Lower leg skin (tissue), 4 donors: ENCODE results near the gene DTWD1. TPM values are rescaled to one million over a fixed set of nuclear protein-coding genes. Genes with fewer than 3 reads are reported as not detected.

ENCODE experiments used
- DNase-seq, 2 donors: peaks; one replicate each; pipeline ENCODE4 v3.0.0-alpha.2; 2019; ENCODE audit warnings: low spot score in 2 of 2
- H3K4me3 ChIP-seq: fragments of 200-600 bp; sonication (generic); 2 replicates; pipeline ENCODE4 v1.5.1; 2017; ENCODE audit warnings: mild to moderate bottlenecking, low read depth; ENCODE audit not compliant: poor library complexity, severe bottlenecking
- CTCF ChIP-seq, 3 donors: fragments of 450-650 bp; IDR thresholded peaks; one replicate each; pipeline ENCODE4 v1.5.1; 2016; ENCODE audit warnings: antibody characterized with exemption in 3 of 3, mild to moderate bottlenecking in 3 of 3, moderate library complexity in 2 of 3
- POLR2A ChIP-seq, 2 donors: fragments of 450-650 bp; IDR thresholded peaks; one replicate each; pipeline ENCODE4 v1.6.1; 2016 to 2017; ENCODE audit warnings: antibody characterized with exemption in 2 of 2, mild to moderate bottlenecking in 1 of 2, moderate library complexity in 1 of 2
- WGBS, 2 donors: methylation state at CpG; one replicate each; pipeline ENCODE4 v1.1.5; 2018; 5-methylcytosine and 5-hydroxymethylcytosine counted together
- intact Hi-C: fragments of 100-400 bp; cut with DNase I; formaldehyde crosslinking; loops from one replicate; pipeline ENCODE4 v1.15.0; 2023; ENCODE audit warnings: low total_unique reads
- total RNA-seq, 4 donors: library from RNA; depleted of rRNA; stranded (reverse); fragments of >200 nt; gene quantifications; one replicate each; pipeline ENCODE4 v1.1.0, GENCODE V29; 2016

DTWD1 gene
- total RNA-seq, 4 donors from 2014 or later, result 12.1 to 23.0 (median 19.9) TPM

DNA sequence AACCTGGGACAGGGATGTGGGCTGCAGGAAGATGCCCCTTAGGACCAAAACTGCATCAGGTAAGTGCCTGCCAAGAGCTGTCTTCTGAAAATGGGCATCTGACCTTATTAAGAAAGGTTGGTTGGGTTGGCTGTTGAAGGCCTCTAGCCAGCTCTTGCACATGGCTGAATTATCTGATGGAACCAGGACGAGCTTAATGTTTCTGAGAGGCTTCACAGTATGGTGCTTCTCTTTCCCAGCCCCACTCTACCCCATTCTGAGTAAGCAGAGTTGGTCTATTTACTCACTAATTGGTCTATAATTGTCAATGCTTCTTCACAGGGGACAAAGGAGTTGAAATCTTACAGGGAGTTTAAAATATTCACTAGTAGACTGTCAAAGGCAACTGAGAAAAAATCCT, 48.4 kb downstream of the DTWD1 start:
- intact Hi-C loops, result no loop called here
- TF ChIP-seq POLR2A (IDR thresholded peaks at IDR 0.05) (no peak), CTCF (IDR thresholded peaks at IDR 0.05) (no peak)
- 82 to 93% methylated on average over 1 of the region's 1 CpG for WGBS, 2 donors
- DNase-seq, result no peak
- no peak overlapping the region for H3K4me3 ChIP-seq

DNA sequence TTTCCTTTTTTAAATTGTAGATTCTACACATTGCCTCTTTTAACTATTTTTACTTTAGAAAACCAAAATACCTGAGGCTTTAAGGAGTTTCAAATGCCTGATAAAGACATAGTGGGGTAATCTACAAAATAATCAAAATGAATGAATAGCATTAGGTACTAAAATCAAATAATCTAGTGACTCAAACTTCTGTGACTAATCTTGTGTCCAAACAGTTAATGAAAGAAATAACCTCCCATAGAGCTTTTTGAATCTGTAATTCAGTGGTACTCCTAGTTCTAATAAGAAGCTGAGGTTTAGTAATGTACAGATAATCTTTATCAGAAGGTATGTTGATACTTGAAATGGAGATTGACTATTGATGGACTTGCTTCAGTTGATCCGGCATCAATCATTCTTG, 53.0 kb downstream of the DTWD1 start:
- TF ChIP-seq CTCF (IDR thresholded peaks at IDR 0.05), result no peak
- TF ChIP-seq POLR2A (IDR thresholded peaks at IDR 0.05), result no peak
- H3K4me3 ChIP-seq, result no peak overlapping the region
- no peak for DNase-seq
- intact Hi-C loops, result no loop called here
- WGBS, 2 donors, result 74 to 78% methylated on average over 1 of the region's 1 CpG

GRCh38 chr15:49674370-49674769, 53.5 kb downstream of the DTWD1 start:
- intact Hi-C loops, result no loop called here
- WGBS, 2 donors, result 49 to 61% methylated on average over 1 of the region's 1 CpG
- H3K4me3 ChIP-seq, result no peak overlapping the region
- DNase-seq, result no peak
- TF ChIP-seq CTCF (IDR thresholded peaks at IDR 0.05) (no peak), POLR2A (IDR thresholded peaks at IDR 0.05) (no peak)

GRCh38 chr15:49675041-49675440, 54.2 kb downstream of the DTWD1 start:
- no peak overlapping the region for H3K4me3 ChIP-seq
- no peak for DNase-seq
- intact Hi-C loops, result no loop called here
- TF ChIP-seq POLR2A (IDR thresholded peaks at IDR 0.05), result no peak
- no peak for TF ChIP-seq CTCF (IDR thresholded peaks at IDR 0.05)

DNA sequence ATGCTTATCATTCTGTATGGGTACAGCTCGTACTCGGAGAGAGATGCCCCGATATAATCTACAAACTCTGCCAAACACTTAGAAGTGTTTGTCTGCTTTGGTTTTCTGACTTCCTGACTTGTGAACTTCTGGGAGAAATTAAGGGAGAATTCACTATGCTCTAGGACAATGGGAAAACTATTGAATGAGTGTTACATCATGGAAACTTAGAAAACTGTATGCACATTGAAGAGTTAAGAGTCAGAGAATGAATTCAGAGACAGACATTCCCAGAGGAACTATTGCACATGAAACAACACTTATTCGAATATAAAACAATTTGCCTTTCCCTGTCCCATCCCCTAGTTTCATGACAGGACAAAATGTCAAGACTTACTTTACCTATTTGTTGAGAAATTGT, 57.8 kb downstream of the DTWD1 start:
- intact Hi-C loops, result no loop called here
- WGBS, 2 donors, result 64 to 72% methylated on average over 4 of the region's 4 CpGs
- no peak for DNase-seq
- H3K4me3 ChIP-seq, result no peak overlapping the region
- TF ChIP-seq CTCF (IDR thresholded peaks at IDR 0.05) (no peak), POLR2A (IDR thresholded peaks at IDR 0.05) (no peak)

GRCh38 chr15:49686599-49686998, 65.8 kb downstream of the DTWD1 start:
- intact Hi-C loops, result no loop called here
- TF ChIP-seq CTCF (IDR thresholded peaks at IDR 0.05), result no peak
- no peak for TF ChIP-seq POLR2A (IDR thresholded peaks at IDR 0.05)

More at GRCh38 chr15:49686599-49686998, 65.8 kb downstream of the DTWD1 start:
- 35 to 38% methylated on average over 1 of the region's 1 CpG for WGBS, 2 donors
- H3K4me3 ChIP-seq, result no peak overlapping the region
- no peak for DNase-seq
